HG03469 (cell line): Measurements from ENCODE around the gene PIGV.

Experiments used
- ATAC-seq: cut with Tn5 transposase; IDR thresholded peaks from one replicate; pipeline ENCODE4 v1.9.1; 2021; ENCODE audit warnings: mild to moderate bottlenecking, moderate library complexity, moderate number of reproducible peaks; ENCODE audit not compliant: unreplicated experiment

The PIGV gene

DNA sequence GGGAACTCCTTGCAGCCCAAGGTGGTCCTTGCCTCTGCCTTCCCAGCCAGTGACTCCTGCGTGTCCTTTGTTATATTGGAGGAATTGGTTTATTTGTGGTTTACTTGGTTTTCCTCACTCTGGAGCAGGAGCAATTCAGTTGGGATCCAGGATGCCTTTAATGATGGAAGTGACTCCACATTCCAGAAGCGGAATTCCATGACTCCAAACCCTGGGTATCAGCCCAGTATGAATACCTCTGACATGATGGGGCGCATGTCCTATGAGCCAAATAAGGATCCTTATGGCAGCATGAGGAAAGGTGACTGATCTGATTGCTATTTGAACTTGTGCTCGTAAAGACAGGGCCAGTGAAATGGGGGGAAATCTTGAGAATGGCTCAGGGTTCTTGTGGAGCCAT, 15.1 kb upstream of the PIGV start:
- no peak for ATAC-seq

DNA sequence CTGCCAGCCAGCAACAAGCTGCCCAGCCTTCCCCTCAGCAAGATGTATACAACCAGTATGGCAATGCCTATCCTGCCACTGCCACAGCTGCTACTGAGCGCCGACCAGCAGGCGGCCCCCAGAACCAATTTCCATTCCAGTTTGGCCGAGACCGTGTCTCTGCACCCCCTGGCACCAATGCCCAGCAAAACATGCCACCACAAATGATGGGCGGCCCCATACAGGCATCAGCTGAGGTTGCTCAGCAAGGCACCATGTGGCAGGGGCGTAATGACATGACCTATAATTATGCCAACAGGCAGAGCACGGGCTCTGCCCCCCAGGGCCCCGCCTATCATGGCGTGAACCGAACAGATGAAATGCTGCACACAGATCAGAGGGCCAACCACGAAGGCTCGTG, 13.3 kb upstream of the PIGV start:
- no peak for ATAC-seq

DNA sequence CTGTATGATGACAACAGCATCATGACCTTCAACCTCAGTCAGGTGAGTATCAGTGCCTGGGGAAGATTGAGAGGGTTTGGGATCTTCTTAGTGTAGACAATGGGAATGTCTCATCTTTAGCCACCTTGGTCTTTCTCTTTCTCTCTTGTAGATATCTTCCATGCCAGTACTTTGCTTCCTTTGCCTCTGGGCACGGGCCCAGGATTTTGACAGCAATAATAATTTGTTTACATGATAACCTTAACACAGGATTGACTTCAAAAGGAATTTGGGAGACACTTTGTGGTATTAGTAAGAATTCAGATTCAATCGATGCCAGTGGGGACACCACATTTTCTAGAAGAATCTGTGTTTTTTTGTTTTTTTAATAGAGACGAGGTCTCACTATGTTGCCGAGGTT, 12.1 kb upstream of the PIGV start:
- ATAC-seq, result no peak

DNA sequence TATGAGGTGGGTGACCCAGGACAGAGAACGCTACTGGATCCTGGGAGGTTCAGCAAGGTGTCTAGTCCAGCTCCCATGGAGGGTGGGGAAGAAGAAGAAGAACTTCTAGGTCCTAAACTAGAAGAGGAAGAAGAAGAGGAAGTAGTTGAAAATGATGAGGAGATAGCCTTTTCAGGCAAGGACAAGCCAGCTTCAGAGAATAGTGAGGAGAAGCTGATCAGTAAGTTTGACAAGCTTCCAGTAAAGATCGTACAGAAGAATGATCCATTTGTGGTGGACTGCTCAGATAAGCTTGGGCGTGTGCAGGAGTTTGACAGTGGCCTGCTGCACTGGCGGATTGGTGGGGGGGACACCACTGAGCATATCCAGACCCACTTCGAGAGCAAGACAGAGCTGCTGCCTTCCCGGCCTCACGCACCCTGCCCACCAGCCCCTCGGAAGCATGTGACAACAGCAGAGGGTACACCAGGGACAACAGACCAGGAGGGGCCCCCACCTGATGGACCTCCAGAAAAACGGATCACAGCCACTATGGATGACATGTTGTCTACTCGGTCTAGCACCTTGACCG, 8.6 kb upstream of the PIGV start:
- ATAC-seq, result no peak

DNA sequence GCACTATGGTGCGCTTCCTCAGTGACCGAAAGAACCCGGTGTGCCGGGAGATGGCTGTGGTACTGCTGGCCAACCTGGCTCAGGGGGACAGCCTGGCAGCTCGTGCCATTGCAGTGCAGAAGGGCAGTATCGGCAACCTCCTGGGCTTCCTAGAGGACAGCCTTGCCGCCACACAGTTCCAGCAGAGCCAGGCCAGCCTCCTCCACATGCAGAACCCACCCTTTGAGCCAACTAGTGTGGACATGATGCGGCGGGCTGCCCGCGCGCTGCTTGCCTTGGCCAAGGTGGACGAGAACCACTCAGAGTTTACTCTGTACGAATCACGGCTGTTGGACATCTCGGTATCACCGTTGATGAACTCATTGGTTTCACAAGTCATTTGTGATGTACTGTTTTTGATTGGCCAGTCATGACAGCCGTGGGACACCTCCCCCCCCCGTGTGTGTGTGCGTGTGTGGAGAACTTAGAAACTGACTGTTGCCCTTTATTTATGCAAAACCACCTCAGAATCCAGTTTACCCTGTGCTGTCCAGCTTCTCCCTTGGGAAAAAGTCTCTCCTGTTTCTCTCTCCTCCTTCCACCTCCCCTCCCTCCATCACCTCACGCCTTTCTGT, 7.3 kb upstream of the PIGV start:
- no peak for ATAC-seq

DNA sequence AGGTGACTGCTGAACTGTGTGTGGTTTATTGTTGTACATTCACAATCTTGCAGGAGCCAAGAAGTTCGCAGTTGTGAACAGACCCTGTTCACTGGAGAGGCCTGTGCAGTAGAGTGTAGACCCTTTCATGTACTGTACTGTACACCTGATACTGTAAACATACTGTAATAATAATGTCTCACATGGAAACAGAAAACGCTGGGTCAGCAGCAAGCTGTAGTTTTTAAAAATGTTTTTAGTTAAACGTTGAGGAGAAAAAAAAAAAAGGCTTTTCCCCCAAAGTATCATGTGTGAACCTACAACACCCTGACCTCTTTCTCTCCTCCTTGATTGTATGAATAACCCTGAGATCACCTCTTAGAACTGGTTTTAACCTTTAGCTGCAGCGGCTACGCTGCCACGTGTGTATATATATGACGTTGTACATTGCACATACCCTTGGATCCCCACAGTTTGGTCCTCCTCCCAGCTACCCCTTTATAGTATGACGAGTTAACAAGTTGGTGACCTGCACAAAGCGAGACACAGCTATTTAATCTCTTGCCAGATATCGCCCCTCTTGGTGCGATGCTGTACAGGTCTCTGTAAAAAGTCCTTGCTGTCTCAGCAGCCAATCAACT, 6.4 kb upstream of the PIGV start:
- ATAC-seq, result no peak

DNA sequence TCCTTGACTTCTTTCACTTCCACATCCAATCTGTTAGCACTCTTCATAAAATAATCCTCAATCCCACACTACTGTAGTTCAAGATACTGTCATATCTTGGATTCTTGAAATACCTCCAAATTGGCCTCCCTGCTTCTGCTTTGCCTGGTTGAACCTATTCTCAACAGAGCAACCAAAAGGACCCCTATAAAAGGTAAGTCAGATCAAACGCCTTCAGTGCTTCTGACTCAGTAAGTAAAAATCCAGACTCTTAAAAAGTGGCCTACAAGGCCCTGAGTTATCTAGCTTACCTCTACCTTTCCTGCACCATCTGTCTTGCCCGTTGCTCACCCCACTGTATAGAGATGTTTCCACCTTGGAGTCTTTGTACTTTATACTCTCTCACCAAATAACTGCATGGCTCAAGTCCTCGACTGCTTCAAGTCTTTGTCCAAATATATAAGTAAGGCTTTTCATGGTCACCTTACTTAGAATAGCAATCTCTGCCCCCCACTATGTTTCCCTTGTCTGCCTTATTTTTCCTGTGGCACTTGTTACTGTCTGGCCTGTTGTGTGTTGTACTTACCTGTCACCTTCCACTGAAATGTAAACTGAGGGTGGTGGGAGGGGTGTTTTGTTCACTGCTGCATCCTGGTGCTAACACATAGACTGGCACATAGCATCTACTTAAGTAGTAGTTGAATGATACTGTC, 5.1 kb upstream of the PIGV start:
- ATAC-seq, result no peak

DNA sequence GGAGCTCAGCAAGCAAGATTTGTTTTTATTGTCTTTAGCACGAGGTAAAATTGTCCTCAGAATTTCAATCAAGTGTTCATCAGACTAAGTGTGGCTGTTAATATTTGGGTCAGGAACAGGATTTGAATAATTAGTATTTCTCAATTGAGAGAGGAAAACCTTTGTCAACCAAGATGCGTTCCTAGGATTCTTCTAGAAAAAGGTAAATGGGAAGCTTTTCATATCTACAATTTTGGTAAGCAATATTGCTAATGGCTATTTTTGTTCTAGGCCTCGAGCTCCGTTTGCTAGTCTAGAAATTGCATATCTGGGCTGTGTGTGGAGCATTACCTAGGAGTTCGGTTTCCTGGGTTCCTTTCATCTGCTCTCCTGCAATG, 4.1 kb upstream of the PIGV start:
- no peak for ATAC-seq

DNA sequence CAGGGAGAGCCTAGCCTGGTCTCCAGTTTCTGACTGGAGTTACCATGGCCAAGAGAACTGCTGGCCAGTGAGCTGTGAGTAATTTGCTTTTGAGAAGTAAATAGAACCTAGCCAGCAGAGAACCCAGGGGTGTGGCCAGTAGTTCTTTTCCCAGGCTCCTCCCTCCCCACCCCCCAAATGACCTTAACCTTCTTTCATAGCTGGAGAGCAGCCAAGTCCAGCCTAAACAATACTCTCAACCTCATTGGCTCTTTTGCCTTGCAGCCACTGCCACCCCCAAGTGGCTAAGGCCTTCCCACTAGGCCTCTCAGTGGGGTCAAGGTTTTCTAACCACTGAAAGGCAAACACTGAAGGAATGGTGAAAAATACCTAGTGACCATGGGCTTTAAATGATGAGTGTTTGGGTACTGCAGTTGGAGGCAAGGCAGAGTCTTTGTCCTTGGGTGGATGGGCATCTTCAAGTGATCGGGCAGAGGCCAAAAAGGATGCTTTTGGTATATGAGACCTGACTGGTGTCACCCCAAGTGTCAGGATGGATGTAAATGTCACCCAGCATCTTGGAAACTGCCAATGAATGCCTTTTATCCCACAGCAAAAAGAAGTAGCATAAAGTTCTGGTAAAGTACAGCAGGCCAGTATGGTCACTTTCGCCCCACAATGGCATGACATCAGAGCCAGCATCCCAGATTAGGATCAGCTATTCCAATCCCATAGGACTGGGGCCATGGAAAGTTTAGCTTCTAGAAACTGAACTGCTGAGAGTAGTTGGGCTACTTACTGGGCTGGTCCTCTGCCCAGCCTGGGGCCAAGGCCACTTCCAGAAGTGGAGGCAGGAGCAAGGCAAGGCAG, 3.5 kb upstream of the PIGV start:
- no peak for ATAC-seq

DNA sequence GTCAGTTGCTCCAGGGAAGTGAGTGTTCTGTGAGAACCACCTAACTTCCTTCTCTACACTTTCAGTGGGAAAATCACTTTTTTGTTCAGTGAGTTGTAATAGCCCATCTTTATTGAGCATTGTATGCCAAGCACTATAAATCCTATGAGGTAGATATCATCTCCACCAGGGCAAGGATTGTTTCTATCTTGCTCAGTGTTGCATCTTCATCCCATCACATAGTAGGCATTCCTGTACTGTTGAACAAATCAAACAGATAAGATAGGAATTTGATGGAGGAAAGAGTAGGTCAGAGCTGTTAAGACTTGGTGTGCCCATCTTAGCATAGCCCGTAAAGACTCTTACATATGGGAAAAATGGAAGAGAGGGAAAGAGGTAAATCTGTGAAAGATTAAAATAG, 2.9 kb upstream of the PIGV start:
- ATAC-seq, result no peak

DNA sequence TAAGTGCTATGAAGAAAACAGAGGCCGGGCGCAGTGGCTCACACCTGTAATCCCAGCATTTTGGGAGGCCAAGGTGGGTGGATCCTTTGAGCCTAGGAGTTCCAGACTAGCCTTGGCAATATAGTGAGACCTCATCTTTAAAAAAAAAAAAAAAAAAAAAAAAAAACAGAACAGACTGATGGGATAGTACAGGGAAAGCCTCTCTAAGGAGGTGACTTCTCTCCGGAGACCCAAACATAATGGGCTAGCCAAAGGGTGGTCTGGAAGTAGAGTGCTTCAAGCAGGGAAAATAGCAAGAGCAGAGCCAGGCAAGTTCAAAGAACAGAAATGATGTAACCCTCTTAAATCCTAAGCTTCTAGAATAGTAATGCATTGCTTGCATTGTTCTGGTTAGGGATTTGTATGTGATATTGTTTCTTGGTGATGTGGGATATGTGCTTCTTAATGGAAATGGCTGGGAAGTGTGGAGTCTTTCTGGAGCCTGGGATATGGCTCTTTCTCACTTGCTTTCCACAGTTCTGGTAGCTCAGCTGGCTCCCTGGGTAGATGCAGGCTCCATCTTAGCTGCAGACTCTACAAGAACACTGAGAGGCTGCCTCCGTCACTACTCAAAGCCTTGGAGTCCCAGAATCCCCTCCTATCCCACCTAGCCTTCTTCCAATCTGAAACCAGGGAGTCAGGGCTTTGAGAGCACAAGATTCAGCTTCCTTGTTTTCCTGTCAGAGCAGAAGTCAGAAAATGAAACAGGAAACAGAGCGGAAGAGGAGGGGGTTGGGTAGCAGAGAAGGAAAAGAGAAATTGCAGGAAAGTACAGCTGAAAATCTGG, 1.9 kb upstream of the PIGV start:
- no peak for ATAC-seq

DNA sequence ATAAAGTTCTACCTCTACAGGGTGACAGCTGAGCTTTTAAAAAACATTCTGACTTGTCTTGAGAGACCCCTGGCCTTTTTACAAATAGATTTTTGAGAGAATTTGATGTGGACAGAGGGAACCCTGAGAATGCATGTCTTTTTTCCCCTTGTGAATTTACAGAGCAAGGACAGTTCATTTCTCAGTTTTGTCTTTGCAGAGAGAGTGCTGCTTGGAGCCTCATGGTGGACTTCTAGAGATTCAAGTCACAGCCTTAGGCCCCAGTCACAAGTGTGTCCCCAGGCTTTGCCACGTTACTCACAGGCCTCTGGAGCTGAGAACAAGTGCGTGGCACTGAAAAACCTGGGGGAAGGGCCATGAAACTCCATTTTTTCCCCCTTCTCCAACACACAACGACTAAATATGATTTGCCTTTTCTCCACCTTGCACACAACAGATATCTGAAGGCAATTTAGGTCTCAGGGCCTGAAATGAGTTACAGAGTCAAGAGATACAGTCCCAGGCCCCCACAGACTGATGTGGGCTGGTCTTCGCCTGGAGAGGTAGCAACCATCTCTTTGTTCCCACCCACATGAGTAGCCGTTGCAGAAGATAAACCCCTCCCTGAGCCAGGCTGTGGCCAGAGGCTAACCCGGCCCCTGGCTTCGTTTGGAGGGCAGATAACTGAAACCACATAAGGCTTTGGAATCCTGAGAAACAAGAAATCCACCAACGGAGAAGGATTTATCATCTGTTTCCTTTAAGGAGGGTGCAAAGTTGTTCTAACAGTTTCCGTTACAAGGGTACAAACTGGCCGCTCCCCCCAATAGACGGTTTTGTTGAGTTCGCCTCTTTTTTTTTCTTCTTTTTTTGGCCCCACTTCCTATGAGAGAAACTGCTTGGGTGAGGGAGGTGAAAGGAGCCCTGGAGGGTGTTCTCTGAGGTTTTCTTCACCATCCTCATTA, 1.0 kb upstream of the PIGV start:
- no peak for ATAC-seq

DNA sequence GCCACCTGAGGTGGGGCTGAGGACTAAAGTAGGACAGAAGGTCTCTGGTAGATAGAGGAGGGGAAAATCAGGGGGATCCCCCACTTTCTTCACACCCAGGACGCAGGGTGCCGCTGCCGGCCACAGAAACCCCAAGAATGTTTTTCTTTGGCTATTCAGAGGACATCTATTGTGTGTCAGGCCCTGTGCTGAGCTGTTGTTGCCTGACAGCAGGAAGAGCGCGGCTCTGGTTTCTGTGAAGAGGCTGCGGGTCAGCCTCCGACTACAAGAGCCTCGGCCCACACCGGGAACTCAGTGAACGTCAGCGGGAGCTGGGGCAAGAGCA, 407 bp upstream of the PIGV start:
- ATAC-seq, result no peak

DNA sequence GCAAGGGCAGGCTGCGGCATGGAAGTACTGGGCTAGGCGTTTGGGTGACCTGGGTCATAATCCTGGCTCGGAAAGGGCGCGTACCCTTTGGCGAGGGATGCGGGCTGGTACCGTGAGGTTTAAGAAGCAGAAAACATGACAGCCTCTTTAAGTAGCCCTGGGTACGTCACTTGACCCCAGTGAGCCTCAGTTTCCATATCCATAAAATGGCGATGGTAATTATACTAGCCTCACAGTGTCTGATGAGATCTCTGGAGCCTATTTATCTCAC, 700 bp downstream of the PIGV start:
- ATAC-seq, result no peak

DNA sequence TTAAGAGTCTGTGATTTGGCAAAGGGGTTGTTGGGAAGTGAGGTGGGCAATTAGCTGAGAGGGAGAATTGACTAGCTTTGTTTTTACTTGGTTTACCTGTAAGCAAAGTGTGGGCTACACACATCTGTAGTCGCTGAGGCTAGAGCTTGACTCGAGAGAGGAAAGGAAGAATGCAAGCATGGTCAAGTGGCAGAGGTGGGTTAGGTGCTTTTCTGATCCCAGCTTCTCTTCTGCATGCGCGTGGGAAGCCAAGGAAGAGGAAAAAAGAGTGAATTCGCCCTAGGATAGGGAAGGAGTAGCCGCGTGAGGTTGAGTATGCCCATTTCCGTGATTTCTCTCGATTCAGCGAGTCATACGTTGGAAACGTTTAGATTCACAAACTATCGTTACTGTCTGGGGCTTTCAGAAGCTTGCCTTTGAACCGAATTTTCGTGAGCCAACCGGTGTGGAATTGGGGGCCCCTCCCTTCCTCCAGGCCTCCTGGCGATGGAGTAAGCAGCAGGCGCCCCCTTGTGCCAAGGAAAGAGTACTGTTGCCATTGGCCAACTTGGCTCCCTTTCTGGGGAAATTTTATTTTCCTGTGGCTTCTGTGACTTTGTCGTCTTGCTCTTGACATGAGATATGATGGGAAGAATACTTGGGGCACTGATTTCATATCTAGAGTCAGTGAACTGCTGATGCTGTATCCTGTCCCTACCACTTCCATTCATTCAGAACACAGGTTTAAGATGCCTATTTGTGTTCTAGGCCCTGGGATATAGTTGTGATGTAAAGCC, 1.3 kb downstream of the PIGV start:
- no peak for ATAC-seq

DNA sequence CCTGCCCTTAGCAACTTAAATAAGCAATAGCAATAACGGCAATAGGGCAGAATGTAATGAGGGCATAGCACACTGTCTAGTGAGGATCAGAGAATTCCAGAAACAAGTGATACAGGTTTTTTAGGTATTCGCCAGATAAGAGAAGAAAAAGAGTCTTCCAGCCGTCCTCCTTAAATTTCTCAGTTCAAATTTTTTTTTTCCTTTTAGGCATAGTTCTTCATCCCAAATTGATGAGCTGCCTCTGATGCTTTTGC, 1.8 kb downstream of the PIGV start:
- no peak for ATAC-seq

DNA sequence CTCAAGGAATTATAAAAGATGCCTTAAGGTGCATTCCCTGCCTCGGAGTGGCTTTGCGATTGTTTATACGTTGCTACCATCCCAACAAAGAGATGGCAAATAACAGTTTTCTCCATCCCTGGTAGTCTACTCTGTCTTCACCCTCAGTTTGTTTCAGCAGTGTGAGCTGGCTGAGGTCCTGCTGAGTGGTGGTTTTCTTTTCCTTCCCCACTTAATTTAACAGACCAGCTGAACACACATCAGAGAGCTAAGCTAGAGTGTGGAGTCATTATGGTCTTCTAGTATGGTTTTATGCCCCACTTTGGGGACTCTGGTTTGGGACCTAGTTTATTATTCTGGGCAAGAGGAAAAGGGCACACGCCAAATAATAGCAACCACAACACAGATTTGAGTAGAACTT, 2.2 kb downstream of the PIGV start:
- ATAC-seq, result no peak

DNA sequence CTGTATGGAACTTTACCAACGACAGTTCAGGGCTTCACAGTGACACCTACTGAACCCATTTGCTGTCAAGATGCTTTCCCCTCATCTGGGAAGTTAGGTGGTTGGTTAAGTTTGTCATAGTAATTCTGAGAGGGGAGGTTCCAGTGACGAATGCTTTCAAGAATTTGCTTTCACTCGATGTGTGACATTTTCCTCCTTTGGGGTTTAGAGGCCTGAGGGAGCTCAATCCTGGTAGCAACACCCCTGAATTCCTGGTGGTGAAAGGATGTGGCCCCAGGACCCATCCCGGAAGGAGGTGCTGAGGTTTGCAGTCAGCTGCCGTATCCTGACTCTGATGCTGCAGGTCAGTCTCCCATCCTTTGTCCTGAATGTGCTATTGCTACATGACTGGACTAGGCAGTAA, 2.8 kb downstream of the PIGV start:
- no peak for ATAC-seq

DNA sequence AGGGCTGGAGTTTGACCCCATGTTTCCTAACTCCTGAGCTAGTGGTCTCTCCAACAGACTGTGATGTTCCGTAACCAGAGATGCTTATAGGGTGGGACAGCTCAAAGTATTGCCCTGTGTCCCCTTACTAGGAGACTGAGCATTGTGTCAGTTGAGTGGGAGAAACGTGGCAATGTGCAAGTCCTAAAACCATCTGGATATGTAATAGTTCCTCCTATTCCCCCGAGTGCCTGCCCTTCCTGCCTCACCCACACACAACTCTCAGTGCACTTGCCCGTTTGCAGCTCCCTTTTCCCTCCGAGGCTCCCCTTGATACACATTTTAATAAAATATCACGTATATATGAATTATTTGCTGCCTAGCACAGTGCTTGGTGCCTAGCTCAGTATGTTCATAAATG, 3.4 kb downstream of the PIGV start:
- ATAC-seq, result no peak
